Ammon's horn (tissue), 1 donor: ENCODE measurements around the gene AEBP1.
A peak's percentile ranks its signal among the peaks of the same experiment; 100 is the strongest.

Experiments used
- DNase-seq: peaks from one replicate; pipeline ENCODE4 v3.0.0-alpha.2; 2016; ENCODE audit warnings: low spot score

AEBP1 gene

DNA sequence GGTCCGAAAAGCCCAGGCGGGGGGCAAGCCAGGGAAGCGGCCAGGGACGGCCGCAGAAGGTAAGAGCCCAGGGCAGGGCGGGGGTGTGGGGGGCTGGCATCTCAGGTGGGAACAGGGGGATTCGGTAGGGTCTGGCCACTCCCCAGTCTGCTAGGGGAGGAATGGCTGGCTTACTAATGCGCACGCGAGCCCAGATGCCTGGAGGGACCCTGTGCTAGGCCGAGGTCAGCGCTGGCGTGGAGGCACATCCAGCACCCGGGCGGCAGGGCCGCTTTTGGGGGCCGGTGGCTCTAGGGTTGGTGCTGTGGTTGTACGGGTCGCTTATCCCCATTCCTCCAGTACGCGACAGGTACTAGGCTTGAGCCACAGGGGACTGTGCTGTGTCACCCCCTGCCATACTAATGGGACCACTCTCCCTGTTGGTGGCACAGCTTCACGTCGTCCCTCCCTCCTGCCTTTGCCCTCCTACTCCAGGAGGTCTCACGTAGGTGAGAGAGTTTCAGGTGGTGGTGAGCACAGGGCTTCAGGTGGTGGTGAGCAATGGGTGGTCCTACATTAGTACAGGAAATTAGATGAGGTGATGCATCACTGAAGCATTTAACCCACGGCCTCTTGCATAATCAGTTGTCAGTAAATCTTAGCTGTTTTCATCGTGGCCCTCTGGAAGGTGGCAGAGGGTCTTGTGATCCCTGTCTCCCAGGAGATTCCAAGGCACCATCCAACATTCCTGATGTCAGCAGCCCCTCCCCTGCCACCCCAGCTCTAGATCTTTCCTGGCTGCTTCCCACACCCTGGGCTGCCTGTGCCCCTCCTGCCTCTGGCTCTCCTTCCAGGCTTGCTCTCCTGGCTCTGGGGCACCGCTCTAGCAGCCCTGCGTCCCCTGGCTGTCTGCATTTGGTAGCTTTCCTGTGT lies 971 bp downstream of the AEBP1 start:
- peak; percentile 79 for DNase-seq

DNA sequence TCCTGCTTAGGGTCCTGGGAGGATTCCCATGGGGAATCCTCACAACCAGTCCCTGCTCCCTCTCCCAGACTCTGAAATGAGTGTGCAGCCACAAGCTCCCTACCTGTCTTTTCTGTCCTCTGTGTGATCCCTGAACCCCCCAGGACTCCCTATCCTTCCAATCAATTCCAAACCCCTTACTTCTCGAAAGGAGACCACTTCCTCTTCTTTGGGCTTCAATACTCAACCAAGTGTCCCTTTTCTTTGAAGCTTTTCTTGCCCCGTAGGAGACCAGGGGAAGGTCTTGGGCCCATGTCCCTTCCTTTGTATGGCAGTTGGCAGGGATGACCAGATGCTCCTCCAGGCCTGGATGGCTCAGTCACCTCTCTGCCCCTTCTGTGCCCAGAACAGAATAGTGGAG lies 1.7 kb downstream of the AEBP1 start:
- DNase-seq = no peak

DNA sequence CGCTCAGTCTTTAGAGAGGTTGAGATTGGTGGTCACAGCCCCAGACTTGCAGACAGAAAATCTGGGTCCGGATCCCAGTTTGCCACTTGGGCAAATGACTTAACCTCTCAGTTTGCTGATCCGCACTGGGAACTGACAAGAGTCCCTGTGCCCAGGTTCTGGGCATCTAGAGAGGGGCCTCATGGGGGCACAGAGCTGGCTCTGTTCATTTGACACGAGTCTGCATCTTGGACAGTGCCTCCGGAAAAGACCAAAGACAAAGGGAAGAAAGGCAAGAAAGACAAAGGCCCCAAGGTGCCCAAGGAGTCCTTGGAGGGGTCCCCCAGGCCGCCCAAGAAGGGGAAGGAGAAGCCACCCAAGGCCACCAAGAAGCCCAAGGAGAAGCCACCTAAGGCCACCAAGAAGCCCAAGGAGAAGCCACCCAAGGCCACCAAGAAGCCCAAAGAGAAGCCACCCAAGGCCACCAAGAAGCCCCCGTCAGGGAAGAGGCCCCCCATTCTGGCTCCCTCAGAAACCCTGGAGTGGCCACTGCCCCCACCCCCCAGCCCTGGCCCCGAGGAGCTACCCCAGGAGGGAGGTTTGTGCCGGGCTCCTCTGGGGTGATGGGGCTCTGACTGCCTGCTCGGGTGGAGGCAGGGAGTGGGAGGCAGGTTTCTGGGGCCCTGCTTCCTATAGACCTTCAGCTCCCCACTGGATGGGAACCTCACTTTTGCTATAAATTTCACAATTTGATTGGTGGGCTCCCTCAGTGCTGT lies 2.3 kb downstream of the AEBP1 start:
- no peak for DNase-seq

DNA sequence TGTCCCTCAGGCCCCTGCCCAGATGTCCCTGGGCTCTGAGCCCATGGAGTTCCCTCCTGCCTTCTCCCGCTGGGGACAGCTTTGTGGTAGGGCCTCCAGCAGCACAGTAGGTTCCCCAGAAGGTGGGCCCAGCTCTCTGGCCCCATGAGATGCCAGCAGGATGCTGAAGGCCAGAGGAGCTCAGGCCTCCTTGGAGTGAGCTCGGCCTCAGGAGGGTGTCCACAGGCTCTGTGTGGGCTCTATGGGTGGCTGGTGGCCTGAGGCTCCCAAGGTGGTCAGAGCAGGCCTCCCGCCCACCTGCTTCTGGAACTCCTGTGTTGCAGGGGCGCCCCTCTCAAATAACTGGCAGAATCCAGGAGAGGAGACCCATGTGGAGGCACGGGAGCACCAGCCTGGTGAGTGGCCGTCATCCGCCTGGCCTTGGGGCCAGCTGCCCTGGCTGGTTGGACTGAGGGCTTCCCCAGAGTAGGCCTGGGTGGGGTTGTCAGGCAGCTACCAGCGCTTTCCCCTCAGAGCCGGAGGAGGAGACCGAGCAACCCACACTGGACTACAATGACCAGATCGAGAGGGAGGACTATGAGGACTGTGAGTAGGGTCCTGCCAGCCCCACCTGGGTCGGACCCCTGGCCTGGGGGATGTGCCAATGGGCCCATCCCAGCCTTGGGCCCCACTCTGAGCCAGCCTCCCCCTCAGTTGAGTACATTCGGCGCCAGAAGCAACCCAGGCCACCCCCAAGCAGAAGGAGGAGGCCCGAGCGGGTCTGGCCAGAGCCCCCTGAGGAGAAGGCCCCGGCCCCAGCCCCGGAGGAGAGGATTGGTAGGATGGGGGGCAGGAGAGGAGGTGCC lies 3.2 kb downstream of the AEBP1 start:
- no peak for DNase-seq

DNA sequence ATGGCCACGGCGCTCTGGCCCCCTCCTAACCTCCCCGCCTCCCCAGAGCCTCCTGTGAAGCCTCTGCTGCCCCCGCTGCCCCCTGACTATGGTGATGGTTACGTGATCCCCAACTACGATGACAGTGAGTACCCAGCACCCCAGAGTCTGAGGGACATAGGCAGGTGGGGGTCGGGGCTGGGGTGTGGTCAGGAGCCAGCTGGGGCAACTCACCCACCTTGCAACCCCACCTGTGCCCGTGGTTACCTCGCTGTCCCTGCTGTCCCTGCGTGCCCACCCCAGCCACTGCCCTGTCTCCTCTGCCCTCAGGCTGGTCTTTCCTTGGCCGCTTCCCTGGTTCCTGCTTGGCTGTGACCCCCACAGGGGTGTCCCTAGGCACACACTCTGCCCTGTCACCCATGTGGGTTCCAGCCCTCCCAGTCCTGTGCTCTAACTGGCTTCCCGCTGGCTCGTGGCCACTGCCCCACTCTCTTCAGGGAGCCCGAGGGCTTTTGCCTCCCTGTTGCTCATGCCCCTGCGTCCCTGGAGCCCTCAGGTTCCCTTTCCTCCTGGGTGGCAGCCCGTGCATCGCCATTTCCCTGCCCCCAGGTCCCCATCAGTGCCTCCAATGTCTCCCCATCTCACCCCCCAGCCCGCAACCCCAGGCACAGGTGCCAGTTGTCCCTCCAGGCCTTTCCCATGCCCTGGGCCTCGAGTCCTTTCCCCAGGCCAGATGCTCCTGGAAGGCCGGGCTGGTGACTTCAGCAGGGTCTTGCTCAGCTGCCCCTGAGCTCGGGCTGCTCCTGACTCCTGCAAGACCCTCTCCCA lies 4.0 kb downstream of the AEBP1 start:
- no peak for DNase-seq

DNA sequence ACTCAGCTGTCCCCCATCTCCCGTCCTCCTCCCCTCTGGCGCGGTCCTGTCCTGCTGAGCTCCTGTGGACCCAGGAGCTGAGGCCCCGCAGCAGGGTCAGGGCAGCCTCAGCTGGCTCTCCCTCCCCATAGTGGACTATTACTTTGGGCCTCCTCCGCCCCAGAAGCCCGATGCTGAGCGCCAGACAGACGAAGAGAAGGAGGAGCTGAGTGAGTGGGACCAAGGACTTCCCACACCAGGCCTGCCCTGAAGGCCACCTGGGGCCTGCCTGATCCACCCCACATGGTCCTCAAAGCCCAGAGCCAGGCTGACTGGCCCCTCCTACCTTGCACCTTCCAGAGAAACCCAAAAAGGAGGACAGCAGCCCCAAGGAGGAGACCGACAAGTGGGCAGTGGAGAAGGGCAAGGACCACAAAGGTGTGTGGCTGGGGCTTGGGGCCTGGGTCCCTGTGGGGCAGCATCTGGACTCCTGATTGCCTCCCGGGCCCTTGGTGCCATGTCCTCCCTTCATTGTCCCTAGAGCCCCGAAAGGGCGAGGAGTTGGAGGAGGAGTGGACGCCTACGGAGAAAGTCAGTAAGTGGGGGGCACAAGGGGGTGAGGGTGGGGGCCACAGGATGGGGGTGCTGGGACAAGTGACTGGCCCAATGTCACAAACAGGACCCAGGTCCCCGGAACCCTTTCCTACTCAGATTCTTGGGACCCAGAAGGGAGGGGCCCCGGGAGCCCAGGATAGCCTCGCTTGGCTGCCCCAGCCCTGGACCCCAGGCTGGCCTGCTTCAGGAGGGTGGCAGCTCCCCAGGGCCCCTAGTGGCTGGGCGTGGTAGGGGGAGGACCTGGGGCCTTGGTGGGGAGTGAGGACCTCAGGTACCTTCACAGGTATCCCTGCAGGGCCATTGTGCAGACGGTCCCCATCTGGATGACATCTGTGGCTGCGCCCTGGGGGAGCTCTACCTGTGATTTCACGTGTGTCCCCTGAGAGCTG lies 4.9 kb downstream of the AEBP1 start:
- no peak for DNase-seq

DNA sequence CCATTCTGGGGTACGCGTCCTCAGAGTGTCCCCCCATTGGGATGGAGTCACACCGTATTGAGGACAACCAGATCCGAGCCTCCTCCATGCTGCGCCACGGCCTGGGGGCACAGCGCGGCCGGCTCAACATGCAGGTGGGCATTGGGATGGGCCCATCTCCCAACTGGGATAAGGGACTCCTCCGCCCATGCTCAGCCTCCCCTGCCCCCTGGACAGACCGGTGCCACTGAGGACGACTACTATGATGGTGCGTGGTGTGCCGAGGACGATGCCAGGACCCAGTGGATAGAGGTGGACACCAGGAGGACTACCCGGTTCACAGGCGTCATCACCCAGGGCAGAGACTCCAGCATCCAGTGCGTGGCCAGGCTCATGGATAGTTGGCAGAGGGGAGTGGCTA lies 5.8 kb downstream of the AEBP1 start:
- DNase-seq = no peak

DNA sequence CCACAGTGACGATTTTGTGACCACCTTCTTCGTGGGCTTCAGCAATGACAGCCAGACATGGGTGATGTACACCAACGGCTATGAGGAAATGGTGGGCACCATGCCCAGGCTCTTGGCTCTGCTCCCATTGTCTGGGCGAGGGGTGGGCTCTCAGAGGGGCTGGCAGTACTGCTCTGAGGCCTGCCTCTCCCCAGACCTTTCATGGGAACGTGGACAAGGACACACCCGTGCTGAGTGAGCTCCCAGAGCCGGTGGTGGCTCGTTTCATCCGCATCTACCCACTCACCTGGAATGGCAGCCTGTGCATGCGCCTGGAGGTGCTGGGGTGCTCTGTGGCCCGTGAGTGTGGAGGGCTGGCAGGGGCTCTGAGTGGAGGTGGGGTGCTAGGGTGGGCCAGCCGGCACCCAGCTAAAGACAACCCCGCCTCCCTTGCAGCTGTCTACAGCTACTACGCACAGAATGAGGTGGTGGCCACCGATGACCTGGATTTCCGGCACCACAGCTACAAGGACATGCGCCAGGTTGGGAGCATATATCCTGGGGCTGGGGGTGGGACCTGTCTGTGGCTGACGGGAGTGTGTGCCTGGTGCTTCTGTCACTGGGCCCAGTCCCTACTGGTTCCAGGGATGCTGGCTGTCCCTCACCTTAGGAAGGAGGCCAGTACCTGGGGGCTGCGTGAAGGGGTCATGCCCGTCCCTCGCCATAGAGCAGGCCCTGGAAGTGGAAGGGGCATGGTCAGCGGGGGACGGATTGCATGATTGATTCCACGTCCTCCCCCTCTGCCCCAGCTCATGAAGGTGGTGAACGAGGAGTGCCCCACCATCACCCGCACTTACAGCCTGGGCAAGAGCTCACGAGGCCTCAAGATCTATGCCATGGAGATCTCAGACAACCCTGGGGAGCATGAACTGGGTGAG lies 6.8 kb downstream of the AEBP1 start:
- no peak for DNase-seq

DNA sequence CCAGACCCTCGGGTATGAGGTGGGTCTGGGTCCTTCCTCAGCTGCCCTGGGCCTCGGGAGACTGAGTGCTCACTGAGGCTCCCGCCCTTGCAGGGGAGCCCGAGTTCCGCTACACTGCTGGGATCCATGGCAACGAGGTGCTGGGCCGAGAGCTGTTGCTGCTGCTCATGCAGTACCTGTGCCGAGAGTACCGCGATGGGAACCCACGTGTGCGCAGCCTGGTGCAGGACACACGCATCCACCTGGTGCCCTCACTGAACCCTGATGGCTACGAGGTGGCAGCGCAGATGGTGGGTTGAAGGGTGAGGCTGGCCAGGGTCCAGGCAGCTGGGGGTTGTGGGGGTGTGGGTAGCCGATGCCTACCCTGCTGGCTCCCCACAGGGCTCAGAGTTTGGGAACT lies 7.6 kb downstream of the AEBP1 start:
- peak; percentile 40 for DNase-seq

DNA sequence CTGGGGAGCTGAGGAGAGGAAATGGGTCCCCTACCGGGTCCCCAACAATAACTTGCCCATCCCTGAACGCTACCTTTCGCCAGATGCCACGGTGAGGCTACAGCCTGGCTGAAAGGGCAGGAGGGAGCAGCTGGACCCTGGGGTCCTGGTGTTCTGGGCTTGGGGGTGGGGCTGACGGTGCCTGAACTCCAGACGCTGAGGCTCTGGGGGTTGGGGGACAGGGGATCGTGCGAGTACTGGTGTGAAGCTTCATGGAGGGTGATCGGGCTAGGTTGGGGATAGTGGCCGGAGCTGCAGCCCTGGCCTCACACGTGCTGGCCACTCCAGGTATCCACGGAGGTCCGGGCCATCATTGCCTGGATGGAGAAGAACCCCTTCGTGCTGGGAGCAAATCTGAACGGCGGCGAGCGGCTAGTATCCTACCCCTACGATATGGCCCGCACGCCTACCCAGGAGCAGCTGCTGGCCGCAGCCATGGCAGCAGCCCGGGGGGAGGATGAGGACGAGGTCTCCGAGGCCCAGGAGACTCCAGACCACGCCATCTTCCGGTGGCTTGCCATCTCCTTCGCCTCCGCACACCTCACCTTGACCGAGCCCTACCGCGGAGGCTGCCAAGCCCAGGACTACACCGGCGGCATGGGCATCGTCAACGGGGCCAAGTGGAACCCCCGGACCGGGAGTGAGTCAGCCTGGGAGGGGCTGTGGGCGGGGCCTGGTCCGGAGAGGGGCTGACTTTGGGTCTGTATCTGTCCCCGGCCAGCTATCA lies 8.3 kb downstream of the AEBP1 start:
- DNase-seq = no peak

DNA sequence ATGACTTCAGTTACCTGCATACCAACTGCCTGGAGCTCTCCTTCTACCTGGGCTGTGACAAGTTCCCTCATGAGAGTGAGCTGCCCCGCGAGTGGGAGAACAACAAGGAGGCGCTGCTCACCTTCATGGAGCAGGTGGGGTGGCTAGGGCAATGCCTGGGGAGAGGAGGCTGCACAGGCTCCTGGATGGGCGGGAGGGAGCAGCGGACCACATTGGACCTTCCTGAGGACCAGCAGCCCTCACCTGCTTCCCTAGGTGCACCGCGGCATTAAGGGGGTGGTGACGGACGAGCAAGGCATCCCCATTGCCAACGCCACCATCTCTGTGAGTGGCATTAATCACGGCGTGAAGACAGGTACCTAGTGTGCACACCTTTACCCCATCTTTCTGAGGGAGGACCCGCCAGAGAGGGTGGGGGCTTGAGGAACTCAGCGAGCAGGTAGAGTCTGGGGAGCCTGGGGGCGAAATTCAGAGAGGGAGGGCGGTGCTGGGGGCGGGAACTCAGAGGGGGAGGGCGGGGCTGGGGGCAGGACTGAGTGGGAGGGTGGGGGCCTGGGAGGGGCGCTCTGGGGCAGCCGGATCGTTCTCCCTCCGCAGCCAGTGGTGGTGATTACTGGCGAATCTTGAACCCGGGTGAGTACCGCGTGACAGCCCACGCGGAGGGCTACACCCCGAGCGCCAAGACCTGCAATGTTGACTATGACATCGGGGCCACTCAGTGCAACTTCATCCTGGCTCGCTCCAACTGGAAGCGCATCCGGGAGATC lies 9.0 kb downstream of the AEBP1 start:
- DNase-seq = no peak

DNA sequence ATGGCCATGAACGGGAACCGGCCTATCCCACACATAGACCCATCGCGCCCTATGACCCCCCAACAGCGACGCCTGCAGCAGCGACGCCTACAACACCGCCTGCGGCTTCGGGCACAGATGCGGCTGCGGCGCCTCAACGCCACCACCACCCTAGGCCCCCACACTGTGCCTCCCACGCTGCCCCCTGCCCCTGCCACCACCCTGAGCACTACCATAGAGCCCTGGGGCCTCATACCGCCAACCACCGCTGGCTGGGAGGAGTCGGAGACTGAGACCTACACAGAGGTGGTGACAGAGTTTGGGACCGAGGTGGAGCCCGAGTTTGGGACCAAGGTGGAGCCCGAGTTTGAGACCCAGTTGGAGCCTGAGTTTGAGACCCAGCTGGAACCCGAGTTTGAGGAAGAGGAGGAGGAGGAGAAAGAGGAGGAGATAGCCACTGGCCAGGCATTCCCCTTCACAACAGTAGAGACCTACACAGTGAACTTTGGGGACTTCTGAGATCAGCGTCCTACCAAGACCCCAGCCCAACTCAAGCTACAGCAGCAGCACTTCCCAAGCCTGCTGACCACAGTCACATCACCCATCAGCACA lies 9.7 kb downstream of the AEBP1 start:
- no peak for DNase-seq

DNA sequence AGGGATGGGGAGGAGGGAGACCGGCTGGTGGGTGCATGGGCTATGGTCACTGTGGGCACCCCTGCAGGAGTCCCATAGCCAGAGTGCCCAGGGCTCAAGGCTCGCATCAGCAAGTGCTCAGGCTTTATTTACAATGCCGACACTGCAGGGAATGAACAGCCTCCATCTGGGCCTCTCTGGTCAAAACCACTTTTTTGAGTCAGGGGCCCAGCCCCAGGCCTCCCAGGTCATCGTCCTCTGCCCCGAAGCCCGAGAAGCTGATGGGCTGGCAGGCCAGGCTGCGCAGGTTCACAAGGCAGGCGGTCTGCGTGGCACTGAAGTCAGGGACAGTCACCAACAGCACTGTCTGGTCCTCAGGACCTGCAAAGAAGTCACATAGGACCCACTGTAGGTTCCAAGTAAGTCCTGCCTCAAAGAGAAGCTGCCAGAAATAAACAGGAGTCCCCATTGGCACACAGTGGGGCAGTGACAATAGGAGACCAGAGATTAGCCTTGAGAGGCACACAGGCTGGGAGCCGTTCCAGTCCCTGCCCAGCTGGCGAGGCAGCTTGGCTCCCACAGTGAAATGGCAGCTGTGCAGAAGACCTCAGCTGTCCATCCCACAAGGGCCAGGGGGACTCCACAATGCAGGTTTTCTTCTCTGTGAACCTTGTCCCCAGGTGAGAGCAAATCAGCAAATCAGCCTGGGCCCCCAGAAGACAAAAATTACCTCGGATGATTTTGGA lies 10.6 kb downstream of the AEBP1 start:
- peak; percentile 95 for DNase-seq

DNA sequence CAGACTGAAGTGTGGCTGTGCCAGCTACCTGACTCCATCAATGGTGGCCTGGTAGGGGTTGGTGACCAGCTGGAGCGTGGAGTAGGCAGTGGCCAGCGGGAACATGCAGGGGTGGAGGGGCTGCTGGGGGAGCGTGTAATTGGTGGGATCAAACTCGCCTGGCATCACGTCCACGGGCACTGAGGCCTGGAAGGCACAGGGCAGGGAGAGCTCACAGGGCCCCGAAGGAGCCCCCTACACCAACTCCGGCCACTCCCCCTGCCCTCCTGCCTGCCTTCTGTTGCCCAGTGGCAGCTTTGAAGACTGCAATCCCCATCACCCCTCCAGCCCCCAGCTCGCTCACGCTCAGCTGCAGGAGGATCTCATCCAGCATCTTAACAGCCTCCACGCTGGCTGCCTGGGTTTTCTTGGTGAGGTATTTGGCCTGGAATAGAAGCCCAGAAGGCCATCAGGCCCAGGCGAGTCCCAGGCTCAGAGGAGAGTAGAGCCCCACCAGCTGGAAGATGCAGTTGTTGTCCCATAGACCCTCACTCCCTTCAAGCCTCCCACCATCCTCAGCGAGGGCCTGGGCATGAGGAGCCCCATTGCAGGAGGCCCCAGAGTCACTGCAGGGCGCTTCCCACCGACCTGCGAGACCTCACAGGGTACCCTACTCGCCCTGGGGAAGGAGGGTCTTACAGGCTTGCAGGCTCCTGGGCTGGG lies 12.1 kb downstream of the AEBP1 start:
- no peak for DNase-seq

DNA sequence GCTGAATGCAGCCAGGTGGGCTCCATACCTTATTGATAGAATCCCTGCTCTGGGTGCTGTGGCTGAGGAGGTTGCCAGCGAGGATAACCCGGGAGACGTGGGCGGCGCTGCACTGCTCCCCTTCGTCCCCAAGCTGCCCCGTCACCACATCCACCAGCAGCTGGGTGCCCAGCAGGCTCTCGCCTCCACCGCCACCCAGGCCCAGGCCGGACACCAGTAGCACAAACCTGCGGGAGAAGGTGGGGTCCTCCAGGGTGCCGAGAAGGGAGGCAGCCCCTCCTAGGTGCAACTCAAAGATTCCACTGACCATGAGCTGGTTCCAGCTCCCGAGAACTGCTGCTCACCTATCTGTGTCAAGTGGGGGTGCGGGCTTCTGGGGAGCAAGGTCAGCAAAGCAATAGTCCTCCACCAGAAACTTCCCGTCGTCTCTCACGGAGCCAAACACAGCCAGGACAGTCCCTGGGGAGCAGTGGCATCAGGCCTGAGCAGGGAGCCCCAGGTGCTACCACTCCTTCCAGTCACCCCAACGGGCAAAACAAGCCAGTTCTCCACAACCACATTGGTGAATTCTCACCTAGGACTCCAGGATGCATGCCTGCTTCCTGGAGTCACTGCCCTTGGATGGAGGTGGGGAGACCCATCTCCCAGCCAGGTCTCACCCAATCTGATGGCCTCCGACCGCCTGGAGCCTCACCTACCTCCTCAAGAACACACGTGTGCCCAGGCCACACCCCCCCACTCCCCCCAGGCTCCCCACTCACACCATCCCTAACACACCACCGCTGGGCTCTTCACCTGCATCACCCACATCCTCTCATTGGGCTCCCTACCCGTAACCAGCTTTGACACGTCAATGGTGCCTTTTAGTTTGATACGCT lies 12.9 kb downstream of the AEBP1 start:
- DNase-seq = no peak
